LNCaP clone FGC (cell line): ENCODE results near the gene STK32B.
A peak's percentile ranks its signal among the peaks of the same experiment; 100 is the strongest.

Experiments
- DNase-seq: peaks from one replicate; pipeline ENCODE4 v3.0.0-alpha.2; 2011; ENCODE audit warnings: low read depth
- H3K4me3 ChIP-seq: 2 replicates; pipeline ENCODE4 v1.5.1; 2011; ENCODE audit warnings: mild to moderate bottlenecking, low read depth, low read length, control low read depth
- TF ChIP-seq, protein P1 (sequence below): IDR thresholded peaks from 2 replicates; pipeline ENCODE4 v1.5.1; 2012; ENCODE audit warnings: mild to moderate bottlenecking; ENCODE audit not compliant: control insufficient read depth, insufficient read depth; ENCODE audit errors: extremely low read depth

STK32B gene

GRCh38 chr4:5459236-5459635 lies 408.0 kb downstream of the STK32B start:
- H3K4me3 ChIP-seq = no peak overlapping the region
- no peak for DNase-seq
- TF ChIP-seq, protein P1, sequence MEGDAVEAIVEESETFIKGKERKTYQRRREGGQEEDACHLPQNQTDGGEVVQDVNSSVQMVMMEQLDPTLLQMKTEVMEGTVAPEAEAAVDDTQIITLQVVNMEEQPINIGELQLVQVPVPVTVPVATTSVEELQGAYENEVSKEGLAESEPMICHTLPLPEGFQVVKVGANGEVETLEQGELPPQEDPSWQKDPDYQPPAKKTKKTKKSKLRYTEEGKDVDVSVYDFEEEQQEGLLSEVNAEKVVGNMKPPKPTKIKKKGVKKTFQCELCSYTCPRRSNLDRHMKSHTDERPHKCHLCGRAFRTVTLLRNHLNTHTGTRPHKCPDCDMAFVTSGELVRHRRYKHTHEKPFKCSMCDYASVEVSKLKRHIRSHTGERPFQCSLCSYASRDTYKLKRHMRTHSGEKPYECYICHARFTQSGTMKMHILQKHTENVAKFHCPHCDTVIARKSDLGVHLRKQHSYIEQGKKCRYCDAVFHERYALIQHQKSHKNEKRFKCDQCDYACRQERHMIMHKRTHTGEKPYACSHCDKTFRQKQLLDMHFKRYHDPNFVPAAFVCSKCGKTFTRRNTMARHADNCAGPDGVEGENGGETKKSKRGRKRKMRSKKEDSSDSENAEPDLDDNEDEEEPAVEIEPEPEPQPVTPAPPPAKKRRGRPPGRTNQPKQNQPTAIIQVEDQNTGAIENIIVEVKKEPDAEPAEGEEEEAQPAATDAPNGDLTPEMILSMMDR = no peak

DNA sequence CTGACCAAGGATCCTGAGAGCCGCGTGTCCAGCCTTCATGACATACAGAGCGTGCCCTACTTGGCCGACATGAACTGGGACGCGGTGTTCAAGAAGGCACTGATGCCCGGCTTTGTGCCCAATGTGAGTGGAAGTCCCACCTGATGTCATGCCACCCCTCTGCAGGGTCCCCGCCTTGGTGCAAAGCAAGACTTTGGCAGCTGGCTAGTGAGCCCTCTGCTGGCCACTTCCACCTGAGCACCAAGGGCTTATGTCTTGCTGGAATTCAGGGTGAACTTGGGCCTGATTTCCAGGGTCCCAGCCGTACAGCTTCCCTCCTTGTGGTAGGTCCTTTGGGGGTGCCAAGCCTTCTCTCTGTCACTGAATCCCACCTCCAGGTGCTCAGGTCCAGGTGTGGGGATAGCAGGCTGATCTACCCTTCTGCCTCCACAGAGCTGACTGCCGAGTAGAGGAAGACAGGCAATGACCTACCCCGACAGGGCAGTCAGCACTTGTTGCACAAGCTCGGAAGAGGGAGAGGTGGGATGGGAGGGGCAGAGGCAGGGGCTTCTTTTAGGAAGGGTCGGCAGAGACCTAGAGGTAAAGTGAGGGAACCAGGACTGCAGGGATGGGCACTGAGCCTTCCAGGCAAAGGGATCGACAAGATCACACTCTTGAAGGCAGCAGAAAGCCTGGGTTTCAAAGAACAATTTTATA lies 409.0 kb downstream of the STK32B start:
- H3K4me3 ChIP-seq = no peak overlapping the region
- TF ChIP-seq, protein P1 = peak; percentile 80
- DNase-seq = no peak

DNA sequence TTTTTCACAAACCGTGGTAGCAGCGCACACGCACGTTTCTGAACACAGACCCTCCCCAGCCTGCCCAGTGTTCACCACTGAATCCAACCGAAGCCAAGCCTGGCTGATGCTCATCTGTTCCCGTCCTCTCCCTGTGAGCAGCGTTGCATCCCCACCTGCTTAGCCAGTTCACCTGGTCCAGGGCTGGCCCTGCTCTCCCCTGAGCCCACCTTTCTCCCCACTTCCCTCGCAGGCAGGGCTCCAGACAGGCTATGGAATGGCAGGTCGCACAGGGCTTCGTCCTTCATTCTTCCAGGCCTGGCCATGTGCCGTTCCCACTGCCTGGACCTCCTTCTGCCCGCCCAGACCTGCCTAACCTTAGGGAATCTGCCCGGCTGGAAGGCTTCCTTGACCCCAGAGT lies 410.2 kb downstream of the STK32B start:
- no peak overlapping the region for H3K4me3 ChIP-seq
- TF ChIP-seq, protein P1 = no peak
- no peak for DNase-seq

- TF ChIP-seq, protein P1 = no peak
- DNase-seq = no peak
- H3K4me3 ChIP-seq = no peak overlapping the region
Observed at GRCh38 chr4:5462254-5462835, 411.1 kb downstream of the STK32B start.

- DNase-seq = no peak
- no peak overlapping the region for H3K4me3 ChIP-seq
- TF ChIP-seq, protein P1 = no peak
Observed at GRCh38 chr4:5462896-5463295, 411.6 kb downstream of the STK32B start.

DNA sequence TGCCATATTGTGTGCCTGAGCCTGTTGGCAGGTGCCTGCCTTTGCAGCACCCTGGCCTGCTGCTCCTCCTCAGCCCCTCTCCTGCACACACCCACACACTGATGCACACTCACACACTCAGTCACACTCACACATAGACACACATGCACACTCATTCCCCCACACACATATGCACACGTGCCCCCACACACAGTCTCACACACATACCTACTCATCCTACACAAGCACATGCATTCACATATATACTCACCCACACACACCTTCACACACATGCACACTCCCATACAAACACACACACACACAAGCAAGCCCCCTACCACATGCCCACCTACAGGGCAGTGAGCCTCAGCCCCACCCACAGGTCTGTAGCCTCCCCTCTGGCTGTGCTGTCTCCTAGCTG lies 412.1 kb downstream of the STK32B start:
- TF ChIP-seq, protein P1 = no peak
- no peak for DNase-seq
- no peak overlapping the region for H3K4me3 ChIP-seq
